Liver (tissue), 9 donors: ENCODE measurements around the gene MRPL41. TPM values are rescaled to one million over a fixed set of nuclear protein-coding genes. Genes with fewer than 3 reads are reported as not detected.

Experiments
- DNase-seq: peaks from one replicate; pipeline ENCODE4 v3.0.0-alpha.2; 2017; ENCODE audit warnings: low spot score
- H3K27ac ChIP-seq, 2 donors: one replicate each; pipeline ENCODE4 v1.7.0; 2013; ENCODE audit warnings: inconsistent platforms in 2 of 2, low read length in 2 of 2, control low read depth in 1 of 2, low read depth in 1 of 2, mild to moderate bottlenecking in 1 of 2
- H3K27me3 ChIP-seq, 4 donors: one replicate each; pipeline versions ENCODE4 v1.6.1 to v1.7.0; 2013; ENCODE audit warnings: low read length in 3 of 4, inconsistent platforms in 1 of 4, mild to moderate bottlenecking in 1 of 4, moderate library complexity in 1 of 4; ENCODE audit not compliant: control insufficient read depth in 4 of 4, insufficient read depth in 4 of 4
- H3K36me3 ChIP-seq, 4 donors: one replicate each; pipeline versions ENCODE4 v1.6.1 to v1.7.0; 2013; ENCODE audit warnings: low read length in 3 of 4, mild to moderate bottlenecking in 3 of 4, low read depth in 1 of 4, moderate library complexity in 1 of 4; ENCODE audit not compliant: control insufficient read depth in 4 of 4, insufficient read depth in 3 of 4
- H3K4me1 ChIP-seq, 4 donors: one replicate each; pipeline versions ENCODE4 v1.6.1 to v1.7.0; 2013; ENCODE audit warnings: low read length in 3 of 4, mild to moderate bottlenecking in 3 of 4, moderate library complexity in 1 of 4; ENCODE audit not compliant: control insufficient read depth in 4 of 4, insufficient read depth in 4 of 4
- H3K4me3 ChIP-seq, 3 donors: one replicate each; pipeline versions ENCODE4 v1.6.1 to v1.7.0; 2013; ENCODE audit warnings: low read length in 3 of 3, control low read depth in 1 of 3, low read depth in 1 of 3, mild to moderate bottlenecking in 1 of 3
- H3K9ac ChIP-seq, 2 donors: one replicate each; pipeline ENCODE4 v1.7.0; 2013; ENCODE audit warnings: low read length in 2 of 2, mild to moderate bottlenecking in 2 of 2, moderate library complexity in 2 of 2, control low read depth in 1 of 2, low read depth in 1 of 2
- H3K9me3 ChIP-seq, 4 donors: one replicate each; pipeline versions ENCODE4 v1.6.1 to v1.7.0; 2013; ENCODE audit warnings: low read length in 3 of 4; ENCODE audit not compliant: control insufficient read depth in 4 of 4
- ATF3 ChIP-seq: IDR thresholded peaks from 2 replicates; pipeline ENCODE4 v1.6.1; 2016; ENCODE audit warnings: antibody characterized with exemption
- CTCF ChIP-seq: fragments of 150-350 bp; IDR thresholded peaks from 2 replicates; pipeline ENCODE4 v1.5.1; 2017; ENCODE audit warnings: improper control_type of control experiment, low read depth, low read length; ENCODE audit not compliant: missing input control
- EGR1 ChIP-seq, 2 donors: IDR thresholded peaks; 2 replicates each; pipeline ENCODE4 v1.6.1; 2016 to 2018; ENCODE audit warnings: antibody characterized with exemption in 2 of 2, low read depth in 2 of 2
- FOXA1 ChIP-seq: IDR thresholded peaks from 2 replicates; pipeline ENCODE4 v1.6.1; 2016; ENCODE audit warnings: antibody characterized with exemption
- FOXA2 ChIP-seq: IDR thresholded peaks from 2 replicates; pipeline ENCODE4 v1.6.1; 2016; ENCODE audit warnings: antibody characterized with exemption
- GABPA ChIP-seq, 2 donors: IDR thresholded peaks in 1 of 2; conservative IDR thresholded peaks in 1 of 2; 2 replicates each; pipeline ENCODE4 v1.6.1; 2016; ENCODE audit warnings: antibody characterized with exemption in 2 of 2, mild to moderate bottlenecking in 1 of 2, moderate library complexity in 1 of 2
- HNF4A ChIP-seq, 2 donors: conservative IDR thresholded peaks; 2 replicates each; pipeline ENCODE4 v1.6.1; 2016; ENCODE audit warnings: antibody characterized with exemption in 2 of 2, mild to moderate bottlenecking in 2 of 2
- HNF4G ChIP-seq: IDR thresholded peaks from 2 replicates; pipeline ENCODE4 v1.6.1; 2016; ENCODE audit warnings: antibody characterized with exemption
- JUND ChIP-seq, 2 donors: IDR thresholded peaks; 2 replicates each; pipeline ENCODE4 v1.6.1; 2016; ENCODE audit warnings: antibody characterized with exemption in 2 of 2
- MAX ChIP-seq: IDR thresholded peaks from 2 replicates; pipeline ENCODE4 v1.6.1; 2016; ENCODE audit warnings: antibody characterized with exemption
- NR2F2 ChIP-seq: IDR thresholded peaks from 2 replicates; pipeline ENCODE4 v1.6.1; 2016; ENCODE audit warnings: antibody characterized with exemption
- RAD21 ChIP-seq, 2 donors: IDR thresholded peaks; 2 replicates each; pipeline ENCODE4 v1.6.1; 2016; ENCODE audit warnings: antibody characterized with exemption in 2 of 2, mild to moderate bottlenecking in 2 of 2
- REST ChIP-seq: IDR thresholded peaks from 2 replicates; pipeline ENCODE4 v1.6.1; 2016; ENCODE audit warnings: antibody characterized with exemption, mild to moderate bottlenecking
- TAF1 ChIP-seq: conservative IDR thresholded peaks from 2 replicates; pipeline ENCODE4 v1.6.1; 2016; ENCODE audit warnings: antibody characterized with exemption, mild to moderate bottlenecking
- YY1 ChIP-seq: IDR thresholded peaks from 2 replicates; pipeline ENCODE4 v1.6.1; 2016; ENCODE audit warnings: antibody characterized with exemption, mild to moderate bottlenecking
- ZBTB33 ChIP-seq: IDR thresholded peaks from 2 replicates; pipeline ENCODE4 v1.6.1; 2016; ENCODE audit warnings: antibody characterized with exemption
- WGBS: extraction: QIAGEN DNeasy Blood & Tissue Kit; methylation state at CpG from one replicate; pipeline ENCODE4 v1.1.7; 2013; 5-methylcytosine and 5-hydroxymethylcytosine counted together
- polyA plus RNA-seq, 2 donors: library from polyadenylated mRNA; stranded (reverse) in 1 of 2; unstranded in 1 of 2; fragments of 200-250 nt in 1 of 2; fragments of >200 nt in 1 of 2; fragmentation: Nextera tagmentation in 1 of 2; extraction: Ambion mirVana in 1 of 2; gene quantifications; one replicate each; pipeline versions ENCODE4 v1.2.1 to v1.2.3, GENCODE V29; 2013 to 2015
- total RNA-seq, 2 donors: library from RNA; depleted of rRNA; stranded (reverse); fragments of >200 nt; gene quantifications; one replicate each; pipeline ENCODE4 v1.2.3, GENCODE V29; 2014
- donor health status: healthy.
- donor health status: healthy.
- donor health status: healthy.
- donor health status: healthy.
- donor health status: healthy.

MRPL41 gene
- total and polyA plus RNA-seq, 4 donors = 31.7 to 120 (median 49.3) TPM

- TF ChIP-seq EGR1 (IDR thresholded peaks at IDR 0.05; ENCODE audit: low read depth in 2 of 2) (no peak), ATF3 (no peak), REST (no peak), YY1 (no peak), CTCF (no peak), ZBTB33 (no peak), FOXA1 (no peak), JUND (IDR thresholded peaks at IDR 0.05) (no peak), TAF1 (no peak), GABPA (IDR thresholded peaks at IDR 0.05 in 1 of 2, conservative IDR thresholded peaks at IDR 0.05 in 1 of 2) (no peak), MAX (no peak)
- Histone ChIP-seq H3K4me3 (no peak overlapping the region), H3K4me1 (no peaks in the 10 kb centered on the region), H3K27ac (no peak overlapping the region), H3K27me3 (no peaks in the 10 kb centered on the region), H3K9ac (no peak overlapping the region), H3K36me3 (peaks cover 0 to 9% (median 2%) of the 10 kb centered on the region in 4 donors), H3K9me3 (no peaks in the 10 kb centered on the region)
- no peak for DNase-seq
- 94% methylated on average over 15 of the region's 15 CpGs for WGBS
Observed at GRCh38 chr9:137506274-137506673, 45.4 kb upstream of the MRPL41 start.

GRCh38 chr9:137506702-137507171, 44.9 kb upstream of the MRPL41 start:
- H3K27ac ChIP-seq = no peak overlapping the region
- H3K27me3 ChIP-seq = no peaks in the 10 kb centered on the region
- H3K36me3 ChIP-seq = peaks cover 0 to 8% (median 2%) of the 10 kb centered on the region in 4 donors
- H3K9me3 ChIP-seq = no peaks in the 10 kb centered on the region
- WGBS = 91% methylated on average over 26 of the region's 26 CpGs
- no peak overlapping the region for H3K4me3 ChIP-seq
- H3K9ac ChIP-seq = no peak overlapping the region
- DNase-seq = no peak
- H3K4me1 ChIP-seq = no peaks in the 10 kb centered on the region
- no peak for TF ChIP-seq RAD21 (IDR thresholded peaks at IDR 0.05)
- TF ChIP-seq MAX = no peak
- no peak for TF ChIP-seq REST
- no peak for TF ChIP-seq HNF4A (conservative IDR thresholded peaks at IDR 0.05)
- no peak for TF ChIP-seq NR2F2
- no peak for TF ChIP-seq HNF4G
- no peak for TF ChIP-seq TAF1
- no peak for TF ChIP-seq GABPA (IDR thresholded peaks at IDR 0.05 in 1 of 2, conservative IDR thresholded peaks at IDR 0.05 in 1 of 2)
- no peak for TF ChIP-seq ZBTB33
- no peak for TF ChIP-seq FOXA2
- TF ChIP-seq JUND (IDR thresholded peaks at IDR 0.05) = no peak
